ENCODE results near the gene DDX49.

DNA sequence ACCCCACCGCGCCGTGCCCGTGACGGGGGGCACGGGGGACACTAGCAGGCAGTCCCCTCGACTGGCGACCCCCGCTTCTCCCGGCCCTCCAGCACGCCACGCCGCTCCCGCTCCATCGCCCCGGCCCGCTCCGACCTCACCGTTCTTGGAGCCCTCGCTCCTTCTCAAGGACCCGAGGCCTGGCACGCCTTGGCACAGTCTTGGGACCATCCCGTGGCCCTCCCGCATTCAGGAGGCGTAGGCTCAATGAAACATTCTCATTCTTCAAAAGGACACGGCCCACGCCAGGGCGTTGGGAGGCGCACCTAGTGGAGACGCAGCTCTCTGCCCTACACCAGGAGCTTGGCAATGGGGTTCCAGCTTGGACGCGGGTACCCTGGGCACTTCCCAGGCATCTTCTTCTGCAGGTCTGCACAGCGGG is 23.1 kb upstream of the DDX49 start:
- no peak for TF ChIP-seq CTCF (IDR thresholded peaks at IDR 0.05; ENCODE audit: low read depth, low read length, missing input control)
- TF ChIP-seq YY1 (IDR thresholded peaks at IDR 0.05), result no peak
- no peak for TF ChIP-seq JUND (IDR thresholded peaks at IDR 0.05)
- TF ChIP-seq ATF3 (IDR thresholded peaks at IDR 0.05), result no peak
- no peak for TF ChIP-seq RAD21 (IDR thresholded peaks at IDR 0.05)
- TF ChIP-seq MAX (IDR thresholded peaks at IDR 0.05), result no peak
- no peak for TF ChIP-seq HNF4A (conservative IDR thresholded peaks at IDR 0.05)
- no peak for TF ChIP-seq TAF1 (conservative IDR thresholded peaks at IDR 0.05)
- TF ChIP-seq GABPA (IDR thresholded peaks at IDR 0.05 in 1 of 2, conservative IDR thresholded peaks at IDR 0.05 in 1 of 2), result no peak
- no peak for TF ChIP-seq HNF4G (IDR thresholded peaks at IDR 0.05)
- no peak for TF ChIP-seq NR2F2 (IDR thresholded peaks at IDR 0.05)
